T-helper 2 cell treated with Interferon-gamma antibody and Interleukin-4, amounts not matched to agents 5 μg/mL and 100 μg/mL, for 36 hours (primary cell): ENCODE data around the gene CCL17.

Experiments used
- DNase-seq: peaks from one replicate; pipeline ENCODE4 v3.0.0; 2021; ENCODE audit warnings: low spot score
- H3K27ac Mint-ChIP-seq: one replicate; pipeline ENCODE4 v1.8.0; 2021; ENCODE audit warnings: mild to moderate bottlenecking, mixed read lengths
- H3K27me3 Mint-ChIP-seq: one replicate; pipeline ENCODE4 v1.8.0; 2021; ENCODE audit warnings: low read depth, mixed read lengths
- H3K36me3 Mint-ChIP-seq: one replicate; pipeline ENCODE4 v1.8.0; 2021; ENCODE audit warnings: low read depth, mixed read lengths
- H3K4me1 Mint-ChIP-seq: one replicate; pipeline ENCODE4 v1.8.0; 2021; ENCODE audit warnings: low read depth, mixed read lengths
- H3K4me3 Mint-ChIP-seq: one replicate; pipeline ENCODE4 v1.8.0; 2022; ENCODE audit warnings: mild to moderate bottlenecking, moderate library complexity, mixed read lengths
- H3K9me3 Mint-ChIP-seq: one replicate; pipeline ENCODE4 v1.8.0; 2021; ENCODE audit warnings: mixed read lengths

Gene CCL17

GRCh38 chr16:57403965-57404817 is at the start of gene CCL17:
Gene CCL17 (plus strand): TSS chr16:57404767. CDS start chr16:57413933, 9,166 bp downstream.
- H3K9me3 Mint-ChIP-seq: no peaks in the 10 kb centered on the region
- H3K4me3 Mint-ChIP-seq: no peak within 1 kb of the TSS
- no peaks in the 10 kb centered on the region for H3K36me3 Mint-ChIP-seq
- no peak within 1 kb of the TSS for H3K27ac Mint-ChIP-seq
- H3K27me3 Mint-ChIP-seq: no peaks in the 10 kb centered on the region
- no peak for DNase-seq
- no peaks in the 10 kb centered on the region for H3K4me1 Mint-ChIP-seq

GRCh38 chr16:57355898-57356414 is 48.6 kb upstream of the CCL17 start:
- H3K9me3 Mint-ChIP-seq: no peaks in the 10 kb centered on the region

GRCh38 chr16:57356547-57356946 is 48.0 kb upstream of the CCL17 start:
- Mint-ChIP-seq H3K4me3 (no peak overlapping the region), H3K36me3 (no peaks in the 10 kb centered on the region), H3K9me3 (no peaks in the 10 kb centered on the region), H3K4me1 (no peaks in the 10 kb centered on the region), H3K27ac (no peak overlapping the region), H3K27me3 (peaks cover 12% of the 10 kb centered on the region)
- DNase-seq: no peak

More at GRCh38 chr16:57355898-57356414, 48.6 kb upstream of the CCL17 start:
- H3K4me1 Mint-ChIP-seq: no peaks in the 10 kb centered on the region
- no peak overlapping the region for H3K27ac Mint-ChIP-seq
- no peaks in the 10 kb centered on the region for H3K36me3 Mint-ChIP-seq
- H3K4me3 Mint-ChIP-seq: no peak overlapping the region
- no peak for DNase-seq
- peaks cover 12% of the 10 kb centered on the region for H3K27me3 Mint-ChIP-seq

DNA sequence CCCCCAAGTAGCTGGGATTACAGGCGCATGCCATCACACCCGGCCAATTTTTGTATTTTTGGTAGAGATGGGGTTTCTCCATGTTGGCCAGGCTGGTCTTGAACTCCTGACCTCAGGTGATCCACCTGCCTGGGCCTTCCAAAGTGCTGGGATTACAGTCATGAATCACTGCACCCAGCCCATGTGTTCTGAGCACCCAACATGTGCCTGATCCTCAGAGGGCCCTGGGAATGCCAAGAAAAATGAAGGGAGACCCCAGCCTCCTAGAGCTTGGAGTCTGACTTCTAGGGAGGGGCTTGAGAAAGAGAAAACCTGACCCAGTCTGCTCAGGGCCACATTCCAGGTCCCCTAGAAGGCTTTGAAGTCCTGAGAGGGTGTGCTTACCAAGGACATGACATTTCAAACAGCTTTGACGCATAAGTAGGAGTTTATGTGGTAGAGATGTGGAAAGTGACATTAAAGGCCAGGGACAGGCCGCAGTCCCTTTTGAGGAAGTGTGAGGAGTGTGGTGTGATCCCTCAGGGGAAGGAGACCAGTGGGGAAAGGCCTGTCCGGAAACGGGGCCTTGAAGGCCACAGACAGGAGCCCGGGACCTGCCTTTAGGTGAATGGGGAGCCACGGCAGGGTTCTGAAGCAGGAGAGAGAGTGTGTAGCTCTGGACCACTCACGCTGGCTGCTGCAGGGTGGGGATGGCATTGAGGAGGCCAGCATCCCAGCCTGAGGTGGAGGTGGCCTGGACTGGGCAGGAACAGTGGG is 47.1 kb upstream of the CCL17 start:
- no peak for DNase-seq
- no peaks in the 10 kb centered on the region for H3K4me1 Mint-ChIP-seq
- no peaks in the 10 kb centered on the region for H3K9me3 Mint-ChIP-seq
- no peak overlapping the region for H3K4me3 Mint-ChIP-seq
- peaks cover 7% of the 10 kb centered on the region for H3K27me3 Mint-ChIP-seq
- H3K27ac Mint-ChIP-seq: no peak overlapping the region
- no peaks in the 10 kb centered on the region for H3K36me3 Mint-ChIP-seq

GRCh38 chr16:57358086-57358420 is 46.5 kb upstream of the CCL17 start:
- no peak overlapping the region for H3K4me3 Mint-ChIP-seq
- no peak for DNase-seq
- no peaks in the 10 kb centered on the region for H3K36me3 Mint-ChIP-seq
- peaks cover 6% of the 10 kb centered on the region for H3K27me3 Mint-ChIP-seq
- no peak overlapping the region for H3K27ac Mint-ChIP-seq
- no peaks in the 10 kb centered on the region for H3K4me1 Mint-ChIP-seq
- H3K9me3 Mint-ChIP-seq: no peaks in the 10 kb centered on the region

DNA sequence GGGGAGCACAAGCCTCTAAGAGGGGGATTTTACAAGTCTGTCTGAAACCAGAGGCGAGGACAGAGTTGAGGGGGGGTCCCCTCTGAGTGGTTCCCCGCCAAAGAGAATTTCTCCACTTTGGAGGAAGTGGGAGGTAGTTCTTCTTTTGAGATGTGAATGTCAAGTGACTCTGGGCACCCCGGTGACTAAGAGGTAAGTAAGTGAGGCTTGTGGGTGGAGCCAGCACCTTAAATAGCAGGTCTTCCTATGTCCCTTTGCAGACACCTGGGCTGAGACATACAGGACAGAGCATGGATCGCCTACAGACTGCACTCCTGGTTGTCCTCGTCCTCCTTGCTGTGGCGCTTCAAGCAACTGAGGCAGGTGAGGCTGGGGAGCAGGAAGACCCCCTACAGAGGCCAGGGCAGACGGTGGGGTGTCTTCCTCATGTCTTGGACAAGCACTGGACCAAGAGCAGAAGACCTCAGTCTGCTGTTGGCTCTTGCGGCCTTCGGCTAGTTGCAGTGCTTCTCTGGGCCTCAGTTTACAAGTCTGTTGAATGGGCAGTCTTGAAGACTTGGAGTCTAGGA is 46.0 kb upstream of the CCL17 start, which contains the start of gene CCL22:
CCL22 (plus strand) TSS at position 257 of the 569 bp plus-strand sequence; CDS start at position 291, 34 bp downstream.
- no peak within 1 kb of the TSS for H3K4me3 Mint-ChIP-seq
- H3K36me3 Mint-ChIP-seq: no peaks in the 10 kb centered on the region
- H3K27me3 Mint-ChIP-seq: peaks cover 3% of the 10 kb centered on the region
- no peak within 1 kb of the TSS for H3K27ac Mint-ChIP-seq
- no peak for DNase-seq
- H3K9me3 Mint-ChIP-seq: no peaks in the 10 kb centered on the region
- no peaks in the 10 kb centered on the region for H3K4me1 Mint-ChIP-seq

DNA sequence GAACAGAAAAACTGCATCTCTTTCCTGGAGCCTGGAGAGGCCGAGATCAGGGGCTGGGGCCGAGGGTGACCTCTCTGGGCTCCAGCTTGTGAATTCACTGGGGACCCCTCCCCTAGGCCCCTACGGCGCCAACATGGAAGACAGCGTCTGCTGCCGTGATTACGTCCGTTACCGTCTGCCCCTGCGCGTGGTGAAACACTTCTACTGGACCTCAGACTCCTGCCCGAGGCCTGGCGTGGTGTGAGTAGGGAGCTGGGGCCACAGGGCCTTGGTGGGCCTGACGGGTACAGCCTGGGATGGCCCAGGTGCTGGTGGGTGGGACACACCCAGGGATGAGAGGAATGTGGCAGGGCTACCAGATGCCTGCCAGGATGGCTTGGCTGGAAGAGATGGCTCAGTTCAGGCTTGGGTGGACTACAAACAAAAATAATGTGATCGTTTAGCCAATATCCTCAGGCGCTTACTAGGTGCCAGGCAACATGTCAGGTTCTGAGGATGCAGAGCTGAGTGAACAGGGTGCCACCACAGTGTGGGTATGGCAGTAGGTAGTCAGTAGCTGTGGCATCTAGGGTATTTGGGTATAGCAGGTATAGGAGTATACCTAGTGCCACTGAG is 44.1 kb upstream of the CCL17 start:
- H3K4me1 Mint-ChIP-seq: no peaks in the 10 kb centered on the region
- no peaks in the 10 kb centered on the region for H3K36me3 Mint-ChIP-seq
- H3K27ac Mint-ChIP-seq: no peak overlapping the region
- H3K4me3 Mint-ChIP-seq: no peak overlapping the region
- H3K27me3 Mint-ChIP-seq: peaks cover 5% of the 10 kb centered on the region
- no peaks in the 10 kb centered on the region for H3K9me3 Mint-ChIP-seq
- no peak for DNase-seq

GRCh38 chr16:57361404-57361803 is 43.2 kb upstream of the CCL17 start:
- H3K27ac Mint-ChIP-seq: no peak overlapping the region
- peaks cover 5% of the 10 kb centered on the region for H3K27me3 Mint-ChIP-seq
- no peak overlapping the region for H3K4me3 Mint-ChIP-seq
- no peaks in the 10 kb centered on the region for H3K36me3 Mint-ChIP-seq
- DNase-seq: no peak
- H3K9me3 Mint-ChIP-seq: no peaks in the 10 kb centered on the region
- H3K4me1 Mint-ChIP-seq: no peaks in the 10 kb centered on the region

DNA sequence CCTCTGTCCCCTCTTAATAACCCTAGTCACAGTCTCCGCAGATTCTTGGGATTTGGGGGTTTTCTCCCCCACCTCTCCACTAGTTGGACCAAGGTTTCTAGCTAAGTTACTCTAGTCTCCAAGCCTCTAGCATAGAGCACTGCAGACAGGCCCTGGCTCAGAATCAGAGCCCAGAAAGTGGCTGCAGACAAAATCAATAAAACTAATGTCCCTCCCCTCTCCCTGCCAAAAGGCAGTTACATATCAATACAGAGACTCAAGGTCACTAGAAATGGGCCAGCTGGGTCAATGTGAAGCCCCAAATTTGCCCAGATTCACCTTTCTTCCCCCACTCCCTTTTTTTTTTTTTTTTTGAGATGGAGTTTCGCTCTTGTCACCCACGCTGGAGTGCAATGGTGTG is 40.4 kb upstream of the CCL17 start:
- no peak for DNase-seq
- Mint-ChIP-seq H3K9me3 (no peaks in the 10 kb centered on the region), H3K27ac (no peak overlapping the region), H3K36me3 (no peaks in the 10 kb centered on the region), H3K27me3 (peaks cover 12% of the 10 kb centered on the region), H3K4me1 (no peaks in the 10 kb centered on the region), H3K4me3 (no peak overlapping the region)

- peaks cover 12% of the 10 kb centered on the region for H3K27me3 Mint-ChIP-seq
- H3K4me3 Mint-ChIP-seq: no peak overlapping the region
- no peak for DNase-seq
- H3K4me1 Mint-ChIP-seq: no peaks in the 10 kb centered on the region
- no peak overlapping the region for H3K27ac Mint-ChIP-seq
- no peaks in the 10 kb centered on the region for H3K9me3 Mint-ChIP-seq
- no peaks in the 10 kb centered on the region for H3K36me3 Mint-ChIP-seq
Measured at GRCh38 chr16:57366544-57367040, 38.0 kb upstream of the CCL17 start.

DNA sequence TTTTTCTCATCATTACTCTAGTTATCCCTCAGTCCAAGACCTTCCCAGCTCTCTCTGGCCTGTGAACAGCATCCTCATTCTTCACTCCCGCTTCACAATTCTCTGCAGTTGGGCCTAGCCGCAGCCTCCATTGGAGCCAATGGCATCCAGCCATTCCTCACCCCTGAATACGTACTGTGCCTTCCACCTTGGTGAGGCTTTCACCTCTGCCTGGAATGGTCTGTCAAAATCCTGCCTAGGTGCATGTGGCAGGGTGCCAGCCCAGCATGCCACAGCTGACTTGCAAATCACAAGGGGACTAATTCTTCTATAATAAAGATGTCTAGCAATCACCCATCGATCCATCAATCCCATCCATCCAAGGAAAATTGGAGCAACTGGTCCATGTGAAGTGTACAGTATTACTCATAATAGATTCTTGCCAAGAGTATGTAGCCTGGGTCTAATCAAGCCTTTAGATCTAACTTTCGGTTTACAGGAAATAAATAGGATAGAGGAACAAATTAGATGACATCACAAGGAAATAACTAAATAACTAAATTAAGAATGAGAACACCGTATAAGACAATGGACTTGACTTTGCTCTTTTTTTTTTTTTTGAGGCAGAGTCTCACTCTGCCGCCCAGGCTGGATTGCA is 37.3 kb upstream of the CCL17 start:
- Mint-ChIP-seq H3K9me3 (no peaks in the 10 kb centered on the region), H3K27ac (no peak overlapping the region), H3K4me1 (no peaks in the 10 kb centered on the region), H3K27me3 (peaks cover 12% of the 10 kb centered on the region), H3K36me3 (no peaks in the 10 kb centered on the region), H3K4me3 (no peak overlapping the region)
- no peak for DNase-seq

DNA sequence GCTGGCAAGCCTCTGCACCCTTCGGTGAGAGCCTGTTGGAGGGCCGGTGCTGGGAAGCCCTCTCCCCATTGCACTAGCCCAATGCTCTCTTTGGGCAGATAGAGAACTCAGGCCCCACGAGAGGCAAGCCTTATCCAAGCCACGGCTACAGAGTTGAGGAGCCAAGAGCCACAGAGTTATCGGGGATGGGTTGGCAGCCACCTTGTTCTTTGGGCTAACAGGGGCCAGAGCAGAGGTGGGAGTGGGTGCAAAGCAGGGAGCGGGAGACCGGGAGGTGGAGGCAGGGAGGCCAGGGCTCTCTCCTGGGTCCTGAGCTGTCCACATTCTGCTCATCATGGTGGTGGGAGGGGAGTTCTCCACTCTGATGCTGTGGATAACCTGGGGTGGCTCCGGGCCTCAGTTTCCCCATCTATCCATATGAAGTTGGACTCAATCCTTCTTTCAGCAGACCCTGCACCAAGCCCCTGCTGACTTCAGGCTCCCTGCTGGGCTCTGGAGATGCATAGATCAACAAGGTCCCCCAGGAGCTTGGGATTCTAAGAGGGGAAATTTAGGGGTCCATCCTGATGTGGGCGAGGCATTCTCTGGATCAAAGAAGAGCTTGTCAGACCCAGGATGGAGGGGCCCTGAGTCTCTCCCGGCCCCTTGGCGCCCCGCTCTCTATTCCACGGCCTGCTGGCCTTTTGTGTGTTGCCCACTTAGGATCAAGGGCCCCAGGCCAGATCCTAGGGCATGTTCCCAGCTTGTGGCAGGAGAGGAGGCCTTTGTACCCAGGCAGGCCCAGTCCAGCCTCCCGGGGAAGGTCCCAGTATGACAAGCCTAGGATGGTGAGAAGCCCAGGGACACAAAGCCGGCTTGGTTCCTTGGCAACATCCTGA is 32.8 kb upstream of the CCL17 start:
- no peaks in the 10 kb centered on the region for H3K36me3 Mint-ChIP-seq
- no peaks in the 10 kb centered on the region for H3K9me3 Mint-ChIP-seq
- no peak overlapping the region for H3K27ac Mint-ChIP-seq
- H3K4me1 Mint-ChIP-seq: no peaks in the 10 kb centered on the region
- H3K4me3 Mint-ChIP-seq: no peak overlapping the region
- H3K27me3 Mint-ChIP-seq: peaks cover 7% of the 10 kb centered on the region
- no peak for DNase-seq
